GM19397 (cell line): ENCODE measurements around the gene PNMA8C.
"Not testable (repeated sequence)": the region's sequence is repeated elsewhere in the genome, so short reads cannot be mapped to it uniquely, and the experiment has no call there.

Experiments
- ATAC-seq: cut with Tn5 transposase; IDR thresholded peaks from one replicate; pipeline ENCODE4 v1.9.1; 2021; ENCODE audit warnings: mild to moderate bottlenecking, moderate library complexity; ENCODE audit not compliant: unreplicated experiment

The PNMA8C gene

GRCh38 chr19:46411925-46412649 lies 16.6 kb downstream of the PNMA8C start:
- ATAC-seq: no peak

GRCh38 chr19:46411088-46411924 lies 17.4 kb downstream of the PNMA8C start:
- no peak for ATAC-seq

GRCh38 chr19:46410205-46411087 lies 18.3 kb downstream of the PNMA8C start:
- ATAC-seq: no peak

- no peak for ATAC-seq
These were observed 19.5 kb downstream of the PNMA8C start for GRCh38 chr19:46409191-46409590.

GRCh38 chr19:46408664-46409039 lies 20.1 kb downstream of the PNMA8C start:
- no peak for ATAC-seq

- no peak for ATAC-seq
These were observed 20.7 kb downstream of the PNMA8C start for GRCh38 chr19:46407856-46408663.

GRCh38 chr19:46406976-46407375 lies 21.8 kb downstream of the PNMA8C start:
- no peak for ATAC-seq

- no peak for ATAC-seq
These were observed 23.8 kb downstream of the PNMA8C start for GRCh38 chr19:46404753-46405468.

GRCh38 chr19:46404055-46404752 lies 24.5 kb downstream of the PNMA8C start:
- no peak for ATAC-seq

- ATAC-seq: no peak
These were observed 26.0 kb downstream of the PNMA8C start for GRCh38 chr19:46402725-46403124.

GRCh38 chr19:46397801-46398479 lies 30.8 kb downstream of the PNMA8C start:
- ATAC-seq: not testable (repeated sequence)

- ATAC-seq: no peak
These were observed 34.3 kb downstream of the PNMA8C start for GRCh38 chr19:46394402-46394797.

- no peak for ATAC-seq
These were observed 35.0 kb downstream of the PNMA8C start for GRCh38 chr19:46393456-46394401.

- no peak for ATAC-seq
These were observed 35.9 kb downstream of the PNMA8C start for GRCh38 chr19:46392837-46393236.

GRCh38 chr19:46392252-46392801 lies 36.4 kb downstream of the PNMA8C start:
- no peak for ATAC-seq

GRCh38 chr19:46391296-46392251 lies 37.2 kb downstream of the PNMA8C start:
- ATAC-seq: no peak
